Mucosa of descending colon (tissue), 3 donors: ENCODE results near the gene PKIG. TPM values are rescaled to one million over a fixed set of nuclear protein-coding genes. Genes with fewer than 3 reads are reported as not detected.
A peak's percentile ranks its signal among the peaks of the same experiment; 100 is the strongest.

Experiments
- ATAC-seq: fragments of 200-7000 bp; cut with Tn5 transposase; one replicate; pipeline ENCODE4 v1.9.1; 2020; ENCODE audit warnings: mild to moderate bottlenecking, moderate library complexity
- DNase-seq, 3 donors: peaks; one replicate each; pipeline ENCODE4 v3.0.0-alpha.2; 2020
- H3K36me3 ChIP-seq: fragments of 200-600 bp; one replicate; pipeline ENCODE4 v1.8.0; 2021; ENCODE audit warnings: low read depth, mild to moderate bottlenecking
- H3K4me1 ChIP-seq: fragments of 200-600 bp; one replicate; pipeline ENCODE4 v1.8.0; 2021; ENCODE audit warnings: low read depth, mild to moderate bottlenecking
- H3K4me3 ChIP-seq: fragments of 200-600 bp; one replicate; pipeline ENCODE4 v1.8.0; 2021; ENCODE audit warnings: mild to moderate bottlenecking
- H3K9me3 ChIP-seq: fragments of 200-600 bp; one replicate; pipeline ENCODE4 v1.8.0; 2021; ENCODE audit warnings: mild to moderate bottlenecking
- CTCF ChIP-seq: fragments of 200-600 bp; IDR thresholded peaks from one replicate; pipeline ENCODE4 v1.8.0; 2022; ENCODE audit warnings: antibody characterized with exemption, mild to moderate bottlenecking
- intact Hi-C, 2 donors: fragments of 100-400 bp; cut with DNase I in 1 of 2; cut with micrococcal nuclease in 1 of 2; formaldehyde crosslinking; loops; one replicate each; pipeline versions ENCODE4 v1.11.0 to v1.11.1; 2022; cut with DNase I, micrococcal nuclease
- total RNA-seq, 3 donors: library from RNA; stranded (reverse); fragmentation: NEBNext Ultra II Directional in 2 of 3; extraction: Animal tissue kit (Norgen Biotek cat#: 25700) in 2 of 3; gene quantifications; one replicate each; pipeline versions ENCODE4 v1.2.1 to v1.2.4, GENCODE V29; 2021 to 2023
- donor health status: DM: no; HTN: no; CAD: no; lungs with moderate emphysema.
- donor health status: DM: no; HTN: no; CAD: no.
- donor health status: DM: no; HTN: yes; CAD: no.

The PKIG gene
- total RNA-seq, 3 donors from 2014 or later = 39.9 to 101 (median 42.4) TPM

GRCh38 chr20:44646023-44646640 is 63.8 kb downstream of the PKIG start:
- intact Hi-C loops = no loop called here
- TF ChIP-seq CTCF = no peak
- ATAC-seq (no peak), DNase-seq (peak in 1 of 3 donors; percentile 18)
- H3K4me1 ChIP-seq = peaks cover 28% of the 10 kb centered on the region
- H3K9me3 ChIP-seq = no peaks in the 10 kb centered on the region
- H3K36me3 ChIP-seq = no peaks in the 10 kb centered on the region
- no peak overlapping the region for H3K4me3 ChIP-seq

DNA sequence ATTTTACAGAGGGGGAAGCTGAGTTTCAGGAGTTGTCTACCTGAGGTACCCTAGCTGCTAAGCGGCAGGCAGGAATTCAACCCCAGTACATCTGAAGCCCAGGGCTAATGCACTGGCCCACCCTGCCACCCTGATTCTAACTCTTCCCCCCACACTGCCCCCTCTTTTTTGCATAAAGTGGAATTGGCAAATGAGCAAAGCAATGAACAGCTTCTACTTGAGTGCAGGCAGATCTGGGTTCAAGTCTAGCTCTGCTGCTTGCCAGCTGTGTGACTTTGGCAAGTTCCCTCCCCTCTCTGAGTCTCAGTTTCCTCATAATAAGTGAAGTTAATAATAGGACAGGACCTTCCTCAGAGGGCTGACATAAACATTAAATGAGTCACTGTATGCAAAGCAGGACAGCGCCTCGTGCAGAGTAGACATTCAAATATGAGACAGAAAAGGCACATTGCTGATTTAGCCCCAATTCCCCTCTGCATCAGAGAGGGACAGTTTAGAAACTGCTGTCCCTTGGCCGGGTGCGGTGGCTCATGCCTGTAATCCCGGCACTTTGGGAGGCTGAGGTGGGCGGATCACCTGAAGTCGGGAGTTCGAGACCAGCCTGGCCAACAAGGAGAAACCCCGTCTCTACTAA is 64.4 kb downstream of the PKIG start:
- no peak for DNase-seq
- Histone ChIP-seq H3K36me3 (no peaks in the 10 kb centered on the region), H3K4me3 (no peak overlapping the region), H3K9me3 (no peaks in the 10 kb centered on the region), H3K4me1 (peaks cover 30% of the 10 kb centered on the region)
- intact Hi-C loops = no loop called here
- ATAC-seq = no peak
- no peak for TF ChIP-seq CTCF

GRCh38 chr20:44648068-44648467 is 65.7 kb downstream of the PKIG start:
- H3K4me3 ChIP-seq = no peak overlapping the region
- H3K9me3 ChIP-seq = no peaks in the 10 kb centered on the region
- TF ChIP-seq CTCF = no peak
- H3K36me3 ChIP-seq = no peaks in the 10 kb centered on the region
- peaks cover 18% of the 10 kb centered on the region for H3K4me1 ChIP-seq
- intact Hi-C loops = no loop called here
- ATAC-seq = no peak
- no peak for DNase-seq

DNA sequence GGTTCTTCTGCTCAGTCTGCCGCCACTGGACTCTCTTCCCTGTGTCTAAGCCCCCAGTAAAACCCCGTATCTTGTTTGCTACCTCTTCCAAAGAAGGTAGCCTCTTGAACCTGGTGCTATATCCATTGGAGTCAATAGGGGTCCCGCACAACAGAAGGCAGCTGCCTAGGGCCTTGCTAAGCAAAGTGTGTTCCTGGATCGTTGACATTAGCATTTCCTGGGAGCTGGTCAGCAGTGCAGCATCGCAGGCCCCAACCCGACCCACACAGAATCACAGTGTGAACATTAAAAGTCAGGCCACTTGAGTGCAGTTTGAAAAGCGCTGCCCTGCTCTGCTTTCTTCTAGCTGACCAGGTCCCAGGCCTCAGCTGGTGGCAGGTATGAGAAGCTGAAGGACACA is 66.2 kb downstream of the PKIG start:
- peaks cover 16% of the 10 kb centered on the region for H3K4me1 ChIP-seq
- DNase-seq (no peak), ATAC-seq (no peak)
- no peak overlapping the region for H3K4me3 ChIP-seq
- no peaks in the 10 kb centered on the region for H3K9me3 ChIP-seq
- no peak for TF ChIP-seq CTCF
- no peaks in the 10 kb centered on the region for H3K36me3 ChIP-seq
- intact Hi-C loops = no loop called here

DNA sequence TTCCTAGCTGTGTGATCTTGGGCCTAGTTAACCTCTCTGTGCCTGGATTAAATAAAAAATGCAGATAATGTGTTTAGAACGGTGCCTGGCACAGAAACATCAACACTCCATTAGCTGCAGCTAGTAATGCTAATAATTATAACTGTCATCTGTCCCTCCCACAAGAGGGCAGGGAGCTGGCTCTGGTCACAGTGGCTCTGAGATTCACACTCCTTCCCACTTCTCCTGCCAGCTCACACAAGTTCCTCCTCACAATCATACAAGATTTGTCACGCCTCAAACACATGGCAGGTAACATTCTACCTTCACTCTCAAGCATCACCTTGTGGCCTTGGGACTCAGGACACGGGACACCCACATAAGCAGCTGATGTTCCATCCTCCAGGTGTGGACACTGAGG is 66.7 kb downstream of the PKIG start:
- no peak for TF ChIP-seq CTCF
- no peaks in the 10 kb centered on the region for H3K9me3 ChIP-seq
- no peak for ATAC-seq
- no peak overlapping the region for H3K4me3 ChIP-seq
- intact Hi-C loops = no loop called here
- H3K4me1 ChIP-seq = peaks cover 16% of the 10 kb centered on the region
- DNase-seq = no peak
- H3K36me3 ChIP-seq = no peaks in the 10 kb centered on the region
